Measurements from ENCODE around the gene RARG.

DNA sequence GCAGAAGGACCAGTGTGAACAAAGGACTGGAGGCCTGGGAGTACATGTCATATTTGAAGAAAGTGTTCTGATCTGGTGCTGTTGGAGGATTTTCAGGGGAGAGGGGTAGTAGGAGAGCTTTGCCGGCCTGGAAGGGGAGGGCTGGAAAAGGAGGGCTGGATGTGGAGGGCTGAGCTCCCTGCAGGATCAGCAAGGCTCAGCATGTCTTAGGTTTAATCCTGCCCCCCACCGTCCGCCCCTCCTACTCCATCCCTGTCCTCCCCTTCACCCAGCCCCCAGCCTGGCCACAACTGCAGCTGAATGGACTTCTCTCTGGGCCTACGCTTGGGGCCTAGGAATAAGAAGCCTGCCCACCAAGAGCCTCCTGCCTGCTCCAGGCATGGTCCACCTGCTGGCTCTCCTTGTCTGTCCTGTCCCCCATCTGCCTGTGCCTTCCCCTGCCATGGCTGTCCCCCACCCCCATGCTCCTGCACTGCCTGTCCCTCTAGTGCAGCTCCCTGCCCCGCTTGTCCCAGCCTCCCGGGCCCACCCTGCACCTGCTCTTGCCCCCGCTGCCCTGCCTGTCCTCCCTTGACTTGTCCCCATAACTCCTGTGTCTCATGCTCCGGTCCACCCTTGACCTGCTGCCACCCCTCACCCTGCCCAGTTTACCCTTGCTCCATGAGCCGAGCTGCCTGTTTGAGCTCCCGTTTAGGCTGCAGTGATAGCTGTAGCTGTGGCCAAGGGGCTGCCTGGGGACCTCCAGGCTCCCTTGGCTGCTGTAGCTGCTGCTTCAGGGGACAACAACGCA, 9.8 kb upstream of the RARG start:
- TF ChIP-seq CTCF (IDR thresholded peaks at IDR 0.05) (no peak), POLR2A (IDR thresholded peaks at IDR 0.05) (no peak), POLR2AphosphoS5 (IDR thresholded peaks at IDR 0.05) (no peak)
